HG03025 (cell line): ENCODE data around the gene KIF6.

Experiments used
- ATAC-seq: cut with Tn5 transposase; IDR thresholded peaks from one replicate; pipeline ENCODE4 v1.9.1; 2021; ENCODE audit warnings: mild to moderate bottlenecking, moderate library complexity; ENCODE audit not compliant: unreplicated experiment, low FRiP score

Gene KIF6

DNA sequence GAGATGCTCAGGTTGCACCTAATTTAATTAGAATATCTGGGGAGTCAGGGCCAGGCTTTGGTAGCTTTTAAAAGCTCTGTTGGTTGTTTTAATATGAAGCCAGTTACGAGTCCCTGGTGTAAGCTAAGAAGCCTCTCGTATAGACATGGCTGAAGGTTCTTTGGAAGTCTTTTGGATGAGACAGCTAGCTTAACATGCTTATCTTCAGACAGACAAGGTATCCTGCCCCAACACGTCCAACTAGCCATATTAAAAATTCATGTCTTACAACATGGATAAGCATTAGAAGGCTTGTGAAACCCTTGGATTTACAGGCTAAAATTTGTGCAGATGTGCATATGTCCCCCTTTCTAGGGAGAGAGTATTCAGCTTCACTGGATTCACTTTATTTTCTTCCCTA is 297.1 kb downstream of the KIF6 start:
- no peak for ATAC-seq

DNA sequence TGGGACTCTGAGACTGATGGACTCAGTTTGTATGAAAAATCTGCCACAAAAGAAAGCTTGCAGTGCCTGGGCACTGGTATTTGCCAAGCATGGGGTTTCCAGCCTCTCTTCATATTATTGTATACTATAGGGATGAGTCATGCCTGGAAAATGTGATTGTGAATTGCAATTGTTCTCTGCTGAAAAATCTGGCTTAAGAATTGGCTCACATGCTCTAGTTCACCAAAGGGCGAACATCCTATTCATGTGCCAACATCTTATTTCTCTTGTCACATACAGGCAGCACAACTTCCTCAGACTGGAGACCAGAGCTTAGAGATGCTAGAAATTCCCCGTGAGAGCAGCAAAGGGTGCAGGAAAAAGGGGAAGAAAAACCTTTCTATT is 299.1 kb downstream of the KIF6 start:
- ATAC-seq, result no peak

DNA sequence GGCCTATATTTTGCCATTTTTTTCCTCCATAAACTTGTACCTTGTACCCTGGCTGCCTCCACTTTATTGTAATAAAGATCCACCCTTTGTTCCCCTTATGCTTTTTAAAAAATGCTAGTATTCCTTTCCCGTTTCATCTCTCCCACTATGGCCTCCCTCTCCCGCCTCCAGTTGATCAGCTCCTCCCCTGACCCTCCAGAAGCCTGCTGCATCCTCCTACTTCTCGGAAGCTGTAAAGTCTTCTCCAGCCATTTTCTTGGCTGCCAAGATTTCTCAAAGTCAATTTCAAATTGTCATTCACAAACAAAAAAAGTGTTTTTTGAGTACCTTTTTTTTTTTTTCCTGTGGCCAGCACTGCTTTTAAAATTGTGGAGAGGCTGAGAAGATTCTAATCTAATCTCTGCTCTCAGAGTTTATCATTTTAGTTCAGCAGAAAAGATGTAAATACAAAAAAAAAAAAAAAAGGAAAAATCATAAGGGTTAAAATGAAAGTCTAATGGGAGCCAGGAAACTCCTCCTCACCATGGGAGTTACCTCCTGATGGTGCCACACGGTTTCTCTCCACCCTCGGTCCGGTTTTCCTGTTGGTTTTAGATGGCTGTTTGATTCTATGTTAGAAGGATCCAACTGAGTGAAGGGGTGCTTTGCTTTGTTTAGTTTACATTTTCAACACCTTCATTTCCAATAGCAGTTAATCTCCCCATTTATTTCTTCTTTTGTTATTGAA is 299.7 kb downstream of the KIF6 start:
- ATAC-seq, result no peak

DNA sequence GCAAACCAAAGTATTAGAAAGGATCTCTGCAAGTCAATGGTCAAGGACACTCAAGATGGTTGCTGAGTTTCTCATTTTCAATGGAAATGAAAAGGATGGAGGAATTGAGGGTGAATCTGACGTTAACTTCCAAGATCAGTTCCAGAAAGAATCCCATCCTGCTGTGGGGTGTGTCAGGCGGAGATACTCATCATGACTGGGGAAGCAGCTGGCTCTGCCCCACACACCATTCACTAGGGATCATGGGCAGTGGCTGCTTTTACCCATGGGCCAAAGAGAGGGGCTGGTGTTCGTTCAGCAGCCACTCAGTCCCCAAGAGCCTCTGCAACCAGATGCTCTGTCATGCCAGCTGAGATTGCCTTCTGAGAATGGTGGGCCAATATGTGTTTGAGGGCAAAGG is 300.4 kb downstream of the KIF6 start:
- ATAC-seq, result no peak

DNA sequence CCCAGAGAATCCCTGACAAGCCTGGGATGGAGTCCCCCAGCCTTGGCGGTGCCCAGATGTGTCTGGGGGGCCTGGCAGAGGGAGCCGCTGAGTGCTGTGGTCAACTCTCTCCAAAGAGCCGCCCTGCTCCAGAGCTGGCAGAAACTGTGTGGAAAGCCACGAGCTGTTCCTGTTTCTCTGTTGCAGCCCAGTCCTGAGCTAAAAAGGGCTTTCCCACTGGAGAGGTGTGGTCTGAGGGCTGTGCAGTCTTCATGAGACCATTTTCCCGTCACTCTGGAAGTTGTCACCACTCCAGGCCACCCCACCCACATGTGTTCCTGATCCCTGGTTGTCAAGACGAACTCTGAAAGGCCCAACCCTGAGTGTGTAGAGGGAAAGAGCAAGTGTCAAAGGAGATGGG is 303.0 kb downstream of the KIF6 start:
- ATAC-seq, result no peak

DNA sequence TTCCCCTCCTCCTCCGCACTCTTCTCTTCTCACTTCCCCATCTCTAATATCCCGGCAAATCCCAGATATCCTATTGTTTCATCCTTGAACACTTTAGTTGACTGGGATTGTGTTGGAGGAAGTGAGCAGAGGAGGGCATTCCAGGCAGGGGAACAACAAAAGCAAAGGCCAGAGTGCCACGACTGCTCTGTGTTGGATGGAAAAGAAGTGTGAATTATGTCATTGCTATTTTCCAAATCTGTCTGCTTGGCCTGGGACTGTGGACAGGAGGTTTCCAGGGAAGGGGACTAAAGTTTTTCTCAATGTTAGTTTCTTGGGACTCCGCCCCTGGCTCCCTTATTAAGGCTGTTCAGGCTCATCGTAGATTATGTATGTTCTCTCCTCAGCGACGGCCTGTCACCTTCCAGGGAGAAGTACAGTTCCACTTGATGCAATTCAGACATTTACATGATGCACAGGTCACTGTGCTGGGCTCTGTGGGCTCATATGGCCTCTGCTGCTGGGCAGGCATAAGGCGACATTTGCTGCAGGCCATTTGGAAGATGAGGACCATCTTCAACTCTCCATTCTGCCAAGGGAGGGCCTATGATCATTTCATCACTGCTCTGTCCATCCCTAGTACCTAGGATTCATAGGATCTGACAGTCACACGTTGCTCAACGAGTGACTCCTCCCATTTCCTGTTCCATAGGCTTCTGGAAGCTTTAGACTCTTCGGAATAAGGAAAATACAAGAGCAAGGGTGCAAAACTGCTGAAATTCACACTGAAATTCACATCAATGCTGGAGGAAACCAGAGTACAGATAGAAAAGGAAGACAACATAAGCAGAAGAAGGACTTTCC is 303.6 kb downstream of the KIF6 start:
- no peak for ATAC-seq

DNA sequence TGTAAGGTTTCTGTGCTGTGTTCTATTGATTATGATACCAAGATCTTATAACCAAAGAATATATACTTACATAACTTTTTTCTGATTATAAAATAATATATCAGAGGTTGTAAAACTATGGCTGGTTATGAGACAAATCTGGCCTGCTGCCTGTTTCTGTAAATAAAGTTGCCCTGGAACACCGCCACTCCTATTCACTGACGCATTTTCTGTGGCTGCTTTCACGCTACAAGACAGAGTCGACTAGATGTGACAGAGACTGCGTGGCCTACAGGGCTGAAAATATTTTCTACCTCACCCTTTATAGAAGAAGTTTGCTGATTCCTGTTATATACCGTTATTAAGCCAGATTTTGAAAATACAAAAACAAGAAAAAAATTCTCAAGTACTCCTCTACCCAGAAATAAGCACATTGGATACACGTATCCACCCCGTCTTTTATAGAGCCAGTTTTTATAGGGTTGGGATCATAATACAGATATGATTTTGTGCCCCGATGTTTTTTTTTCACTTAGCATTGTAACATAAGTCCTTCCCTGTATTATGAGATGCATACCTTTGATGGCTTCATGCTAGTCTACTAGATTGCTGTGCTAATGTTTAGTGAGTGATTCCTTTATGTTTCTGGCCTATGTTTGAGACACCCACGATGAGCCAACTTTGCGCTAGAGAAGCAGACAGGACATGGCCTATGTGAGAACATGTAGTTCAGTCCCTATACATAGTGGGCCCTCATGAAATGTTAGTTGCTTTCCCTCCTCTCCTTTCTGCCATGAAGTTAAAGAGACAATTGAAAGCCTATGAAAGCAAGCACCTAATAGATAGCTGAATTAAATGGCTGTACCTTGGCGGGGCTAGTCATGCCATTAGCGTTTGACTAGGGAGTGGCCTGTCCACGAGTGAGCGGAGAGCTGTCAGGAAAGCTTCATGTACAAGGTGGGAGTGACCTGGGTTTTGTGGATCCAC is 304.6 kb downstream of the KIF6 start:
- no peak for ATAC-seq

DNA sequence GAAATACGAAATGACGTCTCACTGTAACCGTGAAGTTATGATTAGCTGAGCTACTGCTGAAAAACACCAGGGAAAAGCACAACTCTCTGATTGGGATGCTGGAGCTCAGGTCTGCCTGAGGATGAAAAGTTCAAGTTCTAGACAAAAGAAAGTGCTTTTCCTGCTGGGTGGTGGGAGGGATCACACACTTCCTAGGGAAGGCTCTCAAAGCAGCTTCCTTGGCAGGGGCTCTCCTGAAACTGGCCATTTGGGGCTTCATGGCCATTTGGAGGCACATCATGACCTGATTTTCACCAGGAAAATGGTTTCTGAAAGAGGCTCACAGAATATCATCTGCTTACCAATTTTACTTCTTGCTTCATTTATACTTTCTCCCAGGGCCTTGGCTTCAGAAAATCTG is 305.6 kb downstream of the KIF6 start:
- no peak for ATAC-seq

DNA sequence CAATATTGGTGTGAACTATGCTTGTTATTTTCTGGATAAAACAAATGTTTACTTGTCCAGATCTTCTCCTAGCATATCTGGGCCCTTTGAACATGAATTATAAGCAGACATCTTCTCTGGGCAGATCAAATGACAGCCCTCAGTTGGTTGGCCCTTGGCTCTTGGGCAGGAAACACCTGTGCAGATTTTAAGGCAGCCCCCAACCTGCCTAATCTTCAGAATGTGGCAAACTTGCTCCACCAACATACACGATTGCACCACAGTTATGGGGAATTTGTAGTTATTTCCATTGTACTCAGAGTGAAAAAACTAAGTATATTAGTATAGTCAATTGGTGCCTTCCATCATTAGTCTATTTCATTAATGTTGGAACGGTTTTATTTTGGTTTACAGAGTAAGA is 307.8 kb downstream of the KIF6 start:
- no peak for ATAC-seq

DNA sequence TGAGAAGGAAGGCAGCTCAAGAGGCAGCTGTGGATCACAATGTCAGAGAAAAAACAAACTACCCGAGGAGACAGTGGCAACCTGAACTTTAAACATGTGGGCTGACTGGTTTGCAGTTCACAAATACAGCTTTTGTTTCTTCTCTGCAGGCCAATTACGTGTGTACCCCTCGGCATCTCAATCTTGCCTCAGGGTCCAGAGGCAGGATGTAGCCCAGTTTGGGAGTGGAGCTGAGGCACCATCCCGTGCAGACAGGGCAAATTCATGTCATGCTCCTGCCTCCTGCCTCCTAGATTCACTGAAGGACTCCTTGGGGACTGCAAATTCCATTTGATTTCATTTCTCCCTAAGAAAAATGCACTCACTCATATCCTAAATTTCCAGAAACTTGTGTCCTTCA is 308.5 kb downstream of the KIF6 start:
- ATAC-seq, result no peak

DNA sequence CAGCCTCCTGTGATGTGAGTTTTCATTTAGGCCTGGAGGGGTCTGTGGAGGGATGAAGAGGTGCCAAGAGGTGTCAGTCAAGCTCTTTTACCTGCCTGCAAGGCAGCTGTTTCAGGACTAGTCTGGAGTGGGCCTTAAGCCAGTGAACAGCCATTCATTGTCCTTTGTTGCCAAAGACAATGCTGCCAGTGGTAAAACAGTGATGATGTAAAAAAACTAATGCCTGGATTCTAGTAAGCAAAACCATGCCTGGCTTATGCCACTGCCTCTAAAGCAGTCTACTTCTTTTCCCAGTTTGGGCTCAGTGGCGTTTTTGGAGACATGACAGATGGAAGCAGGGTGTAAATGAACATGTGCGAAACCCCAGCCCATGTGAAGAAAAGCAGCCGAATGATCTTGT is 309.2 kb downstream of the KIF6 start:
- no peak for ATAC-seq

DNA sequence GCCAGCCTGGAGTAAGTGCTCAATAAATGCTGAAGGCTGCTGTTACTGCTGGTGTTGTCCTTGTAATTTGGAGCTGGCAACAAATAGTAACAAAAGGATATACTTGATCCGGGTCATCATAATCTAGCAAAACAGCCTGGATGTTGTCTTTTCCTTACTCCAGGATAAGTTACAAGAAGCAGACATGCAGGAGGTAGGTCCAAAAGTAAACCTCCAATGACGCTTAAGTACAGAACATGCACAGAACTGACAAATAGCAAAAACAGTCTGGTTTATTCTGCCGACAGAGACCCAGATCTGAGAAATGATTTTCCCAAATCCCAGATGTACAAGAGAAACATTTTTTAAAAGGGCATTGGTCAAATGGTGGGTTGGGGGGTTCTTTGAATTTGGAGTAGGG is 309.7 kb downstream of the KIF6 start:
- no peak for ATAC-seq

DNA sequence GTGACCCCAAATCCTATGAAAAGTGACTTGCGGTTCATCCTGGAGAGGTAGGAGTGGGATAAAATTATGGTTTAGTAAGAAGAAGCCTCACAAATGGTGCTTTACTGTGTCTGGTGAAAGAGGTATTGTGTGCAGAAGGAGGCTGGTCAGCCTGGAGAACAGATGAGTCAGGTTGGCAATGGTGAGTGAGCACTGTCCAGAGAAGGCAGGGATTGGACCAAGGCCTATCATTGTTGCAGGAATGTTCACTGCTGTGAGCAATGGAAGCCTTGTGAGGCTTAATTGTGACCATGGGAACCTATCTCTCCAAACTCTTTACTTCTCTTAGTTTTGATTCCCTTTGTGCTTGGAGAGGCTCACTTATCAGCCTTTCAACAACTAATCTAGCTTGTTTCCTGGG is 313.7 kb downstream of the KIF6 start:
- no peak for ATAC-seq

DNA sequence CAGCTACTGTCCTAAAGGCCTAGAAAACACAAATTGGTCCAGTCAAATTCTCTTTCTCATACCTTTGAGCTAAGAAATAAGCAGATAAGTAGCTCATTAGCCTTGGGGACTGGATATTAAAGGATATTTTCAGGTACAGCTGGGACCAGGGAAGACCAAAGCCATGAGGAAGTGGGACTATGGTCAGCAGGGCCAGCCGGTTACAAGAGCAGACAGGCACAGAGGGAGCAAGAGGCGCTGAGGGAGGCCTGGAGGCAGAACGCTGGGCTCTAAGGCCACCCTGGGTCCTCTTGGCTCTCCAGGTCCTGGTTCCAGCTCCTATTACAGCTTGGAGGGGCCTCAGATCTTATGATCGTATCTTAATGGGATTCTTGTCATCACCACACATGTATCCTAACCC is 314.2 kb downstream of the KIF6 start:
- ATAC-seq, result no peak

DNA sequence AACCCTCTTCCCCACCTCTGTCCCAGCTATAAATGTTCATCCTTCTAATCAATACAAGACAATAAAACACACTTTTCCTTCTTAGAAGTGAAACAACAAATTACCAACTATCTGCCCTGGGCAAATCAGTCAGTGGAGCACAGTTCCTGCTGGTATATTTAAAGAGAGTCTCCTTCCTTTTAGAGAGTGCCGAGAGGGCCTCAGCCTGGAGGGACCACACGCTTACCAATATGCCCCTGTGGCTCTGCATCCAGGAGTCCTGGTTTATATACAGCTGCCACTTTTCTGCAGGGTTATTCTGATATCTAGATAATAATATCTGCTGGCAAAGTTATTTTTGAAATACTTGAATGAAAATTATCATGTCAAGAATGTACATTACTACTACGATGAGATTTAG is 315.3 kb downstream of the KIF6 start:
- ATAC-seq, result no peak

DNA sequence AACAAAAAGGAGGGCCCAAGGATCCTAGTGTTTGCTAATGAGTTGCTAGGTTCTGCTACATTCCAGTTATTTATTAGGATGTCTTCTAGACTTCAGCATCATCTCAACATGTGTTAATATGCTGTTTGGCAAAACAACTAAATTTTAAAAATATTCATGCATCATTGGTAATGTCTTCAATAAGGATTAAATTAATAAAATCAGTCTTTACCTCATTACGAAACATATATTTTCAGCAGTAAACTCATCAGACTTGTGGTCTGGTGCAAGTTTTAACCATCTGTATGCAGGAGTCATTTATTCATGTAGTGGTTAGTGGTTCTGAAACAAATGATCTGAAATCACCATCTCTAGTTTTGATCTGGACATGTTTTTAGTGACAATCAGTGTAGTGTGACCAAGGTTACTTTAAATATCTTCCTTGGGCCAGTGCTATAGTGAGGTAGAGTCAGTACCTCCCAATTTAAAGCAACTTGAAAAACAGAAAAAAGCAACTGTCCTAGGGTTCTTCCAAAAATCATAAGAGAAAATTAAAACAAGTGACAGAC is 317.7 kb downstream of the KIF6 start:
- peak; percentile 79 for ATAC-seq

DNA sequence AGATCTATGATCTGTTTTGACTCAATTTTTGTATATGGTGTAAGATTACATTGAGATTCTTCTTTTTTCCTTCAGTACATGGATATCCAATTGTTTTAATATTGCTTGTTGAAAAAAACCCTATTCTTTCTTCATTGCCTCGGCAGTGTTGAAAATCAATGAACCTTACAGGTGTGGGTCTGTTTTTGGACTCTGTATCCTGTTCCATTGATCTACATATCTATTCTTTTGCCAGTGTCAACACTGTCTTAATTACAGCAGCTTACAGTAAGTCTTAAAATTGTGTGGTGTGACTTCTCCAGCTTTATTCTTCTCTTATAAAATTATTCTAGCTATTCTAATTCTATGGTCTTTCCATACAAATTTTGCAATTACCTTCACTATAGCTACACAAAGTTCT is 320.9 kb downstream of the KIF6 start:
- ATAC-seq, result no peak

DNA sequence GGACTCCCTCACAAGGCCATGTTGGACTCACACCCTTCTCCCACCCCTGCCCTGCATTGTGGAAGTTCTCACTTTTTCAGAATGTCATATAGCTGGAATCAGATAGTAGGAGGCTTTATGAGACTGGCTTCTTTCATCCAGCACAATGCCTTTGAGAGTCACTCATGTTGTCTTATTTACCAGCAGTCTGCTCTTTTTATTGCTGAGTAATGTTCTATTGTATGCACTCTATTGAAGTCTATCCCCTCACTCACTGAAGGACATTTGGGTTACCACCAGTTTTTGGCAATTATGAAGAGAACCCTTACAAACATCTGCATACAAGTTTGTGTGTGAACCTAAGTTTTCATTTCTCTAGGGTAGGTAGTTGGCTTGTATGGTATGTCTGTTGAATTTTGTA is 321.9 kb downstream of the KIF6 start:
- ATAC-seq, result no peak

DNA sequence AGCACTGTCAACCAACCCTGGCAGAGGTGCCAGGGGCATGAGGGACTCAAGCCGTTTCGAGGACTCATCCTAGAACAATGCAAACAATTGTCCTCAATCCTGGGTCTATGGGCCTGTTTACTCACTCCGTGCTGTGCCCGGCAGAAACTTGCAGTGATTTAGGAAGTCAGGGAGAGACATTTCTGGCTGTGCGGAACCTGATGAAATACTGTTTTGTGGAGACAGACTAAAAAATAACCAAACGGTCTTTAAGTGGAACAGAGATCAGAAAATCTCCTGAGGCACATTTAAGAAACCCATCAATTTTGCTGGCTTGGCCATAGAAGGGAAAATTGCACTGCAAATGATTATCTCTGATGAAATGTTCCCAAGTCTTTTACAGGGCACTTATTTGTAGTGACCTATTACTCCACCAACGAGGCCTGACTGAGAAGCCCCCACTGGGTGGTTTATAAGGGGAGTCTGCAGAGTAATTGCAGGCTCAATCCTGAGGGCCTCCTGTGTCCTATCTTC is 322.9 kb downstream of the KIF6 start:
- no peak for ATAC-seq

DNA sequence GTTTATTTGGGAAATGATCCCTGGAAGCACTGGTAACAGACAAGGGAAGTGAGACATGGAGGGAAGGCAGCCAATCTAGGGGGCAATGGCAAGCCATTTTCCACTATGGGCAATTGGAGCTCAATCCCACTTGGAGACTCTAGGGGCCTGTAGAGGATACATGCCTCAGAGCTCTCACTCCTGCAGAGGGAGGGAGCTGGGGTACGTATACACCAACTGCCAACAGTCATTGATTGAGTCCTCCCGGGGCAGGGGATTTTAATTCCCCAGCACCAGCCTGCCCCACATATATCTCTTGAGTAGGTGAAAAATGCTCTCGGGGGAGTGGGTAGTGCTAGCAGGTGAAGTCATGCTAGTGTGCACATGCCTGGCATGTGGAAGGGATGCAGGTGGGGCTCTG is 323.8 kb downstream of the KIF6 start:
- ATAC-seq, result no peak

DNA sequence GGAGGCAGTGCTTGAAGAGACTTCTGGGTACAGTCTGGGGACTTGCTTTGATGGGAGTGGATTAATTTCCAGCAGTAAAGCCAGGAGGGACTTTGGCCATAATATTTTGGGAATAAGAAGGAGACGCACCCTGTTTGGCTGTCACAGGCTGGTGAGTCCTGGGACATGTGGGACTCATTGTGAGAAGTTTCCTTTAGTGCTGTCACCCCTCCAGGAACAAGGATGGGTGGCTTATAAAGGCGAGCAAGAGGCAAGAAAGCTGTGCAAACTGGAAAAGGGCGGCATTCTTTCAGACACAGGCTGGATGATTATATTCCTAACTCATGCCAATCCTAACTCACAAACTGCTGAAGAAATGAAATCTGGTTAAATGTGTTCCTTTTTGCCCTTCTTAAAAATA is 325.2 kb downstream of the KIF6 start:
- no peak for ATAC-seq
